Glutamatergic neuron (in vitro differentiated cells): Measurements from ENCODE around the gene RASA3. TPM values are rescaled to one million over a fixed set of nuclear protein-coding genes. Genes with fewer than 3 reads are reported as not detected.

Experiments used
- DNase-seq: peaks from one replicate; pipeline ENCODE4 v3.0.0; 2022
- H3K27ac Mint-ChIP-seq: one replicate; pipeline ENCODE4 v1.8.0; 2020; ENCODE audit warnings: mild to moderate bottlenecking, mixed read lengths, inconsistent platforms; ENCODE audit not compliant: unreplicated experiment
- H3K27me3 Mint-ChIP-seq: one replicate; pipeline ENCODE4 v1.8.0; 2020; ENCODE audit warnings: mild to moderate bottlenecking, moderate library complexity, mixed read lengths, inconsistent platforms; ENCODE audit not compliant: unreplicated experiment
- H3K36me3 Mint-ChIP-seq: one replicate; pipeline ENCODE4 v1.8.0; 2020; ENCODE audit warnings: mild to moderate bottlenecking, mixed read lengths, inconsistent platforms; ENCODE audit not compliant: unreplicated experiment
- H3K4me1 Mint-ChIP-seq: one replicate; pipeline ENCODE4 v1.8.0; 2020; ENCODE audit warnings: mild to moderate bottlenecking, low read depth, mixed read lengths, inconsistent platforms; ENCODE audit not compliant: unreplicated experiment
- H3K4me3 Mint-ChIP-seq: one replicate; pipeline ENCODE4 v1.8.0; 2020; ENCODE audit warnings: mild to moderate bottlenecking, mixed read lengths, inconsistent platforms; ENCODE audit not compliant: unreplicated experiment
- H3K9me3 Mint-ChIP-seq: one replicate; pipeline ENCODE4 v1.8.0; 2020; ENCODE audit warnings: mild to moderate bottlenecking, moderate library complexity, mixed read lengths, inconsistent platforms; ENCODE audit not compliant: unreplicated experiment
- CTCF ChIP-seq: fragments of 200-600 bp; sonication (generic); IDR thresholded peaks from one replicate; pipeline ENCODE4 v1.5.0; 2021; ENCODE audit not compliant: partially characterized antibody, unreplicated experiment
- total RNA-seq: library from RNA; stranded (reverse); fragmentation: NEBNext Ultra II Directional; extraction: Animal tissue kit (Norgen Biotek cat#: 25700); gene quantifications from one replicate; pipeline ENCODE4 v1.2.1, GENCODE V29; 2021; ENCODE audit not compliant: unreplicated experiment

Gene RASA3
- total RNA-seq, 1 donor from 2014 or later, result 15.2 TPM

- no peak for TF ChIP-seq CTCF
- Mint-ChIP-seq H3K9me3 (peaks cover 3% of the 10 kb centered on the region), H3K27me3 (peaks cover 2% of the 10 kb centered on the region)
Observed at GRCh38 chr13:113965968-113966884, 166.2 kb downstream of the RASA3 start.

GRCh38 chr13:113965383-113965874, 167.0 kb downstream of the RASA3 start:
- peaks cover 2% of the 10 kb centered on the region for H3K36me3 Mint-ChIP-seq
- TF ChIP-seq CTCF, result no peak
- peaks cover 2% of the 10 kb centered on the region for H3K27me3 Mint-ChIP-seq
- H3K4me1 Mint-ChIP-seq, result no peaks in the 10 kb centered on the region
- H3K27ac Mint-ChIP-seq, result no peak overlapping the region
- H3K4me3 Mint-ChIP-seq, result no peak overlapping the region
- peaks cover under 1% of the 10 kb centered on the region for H3K9me3 Mint-ChIP-seq
- DNase-seq, result no peak

More at GRCh38 chr13:113965968-113966884, 166.2 kb downstream of the RASA3 start:
- H3K4me1 Mint-ChIP-seq, result no peaks in the 10 kb centered on the region
- H3K4me3 Mint-ChIP-seq, result no peak overlapping the region
- no peaks in the 10 kb centered on the region for H3K36me3 Mint-ChIP-seq
- no peak for DNase-seq
- no peak overlapping the region for H3K27ac Mint-ChIP-seq

GRCh38 chr13:113964251-113964995, 168.0 kb downstream of the RASA3 start:
- H3K27me3 Mint-ChIP-seq, result peaks cover 1% of the 10 kb centered on the region
- no peak overlapping the region for H3K27ac Mint-ChIP-seq
- H3K4me1 Mint-ChIP-seq, result no peaks in the 10 kb centered on the region
- peaks cover 3% of the 10 kb centered on the region for H3K9me3 Mint-ChIP-seq
- H3K36me3 Mint-ChIP-seq, result peaks cover 9% of the 10 kb centered on the region
- TF ChIP-seq CTCF, result no peak
- DNase-seq, result no peak
- no peak overlapping the region for H3K4me3 Mint-ChIP-seq

- no peak for TF ChIP-seq CTCF
- no peak overlapping the region for H3K27ac Mint-ChIP-seq
- no peak overlapping the region for H3K4me3 Mint-ChIP-seq
Observed at GRCh38 chr13:113963376-113963775, 169.0 kb downstream of the RASA3 start.

More at GRCh38 chr13:113963376-113963775, 169.0 kb downstream of the RASA3 start:
- Mint-ChIP-seq H3K36me3 (peaks cover 17% of the 10 kb centered on the region), H3K4me1 (no peaks in the 10 kb centered on the region), H3K9me3 (peaks cover 10% of the 10 kb centered on the region), H3K27me3 (peaks cover 5% of the 10 kb centered on the region)
- no peak for DNase-seq
